CD4-positive, alpha-beta T cell treated with Interleukin-15 for 1 hour (primary cell): ENCODE measurements around the gene MEG3.

Source experiments
- DNase-seq: peaks from one replicate; pipeline ENCODE4 v3.0.0-alpha.2; 2020

The MEG3 gene

GRCh38 chr14:100866666-100867630, 41.0 kb downstream of the MEG3 start:
- DNase-seq = peak; percentile 4

GRCh38 chr14:100867631-100868315, 41.9 kb downstream of the MEG3 start:
- DNase-seq = peak; percentile 10

GRCh38 chr14:100868621-100869370, 42.9 kb downstream of the MEG3 start:
- DNase-seq = peak; percentile 11

- DNase-seq = peak; percentile 9
Observed at GRCh38 chr14:100871234-100872186, 45.6 kb downstream of the MEG3 start.

- DNase-seq = no peak
Observed at GRCh38 chr14:100872259-100873095, 46.6 kb downstream of the MEG3 start.

- DNase-seq = no peak
Observed at GRCh38 chr14:100873096-100873482, 47.2 kb downstream of the MEG3 start.

GRCh38 chr14:100874051-100874410, 48.1 kb downstream of the MEG3 start:
- no peak for DNase-seq

GRCh38 chr14:100874411-100875091, 48.6 kb downstream of the MEG3 start:
- DNase-seq = no peak

- no peak for DNase-seq
Observed at GRCh38 chr14:100875126-100875525, 49.2 kb downstream of the MEG3 start.

GRCh38 chr14:100875861-100876590, 50.1 kb downstream of the MEG3 start:
- no peak for DNase-seq

- DNase-seq = no peak
Observed at GRCh38 chr14:100878271-100879146, 52.6 kb downstream of the MEG3 start.

- DNase-seq = no peak
Observed at GRCh38 chr14:100879194-100879593, 53.3 kb downstream of the MEG3 start.

GRCh38 chr14:100879782-100880181, 53.9 kb downstream of the MEG3 start:
- DNase-seq = no peak

- DNase-seq = no peak
Observed at GRCh38 chr14:100880271-100881101, 54.6 kb downstream of the MEG3 start.

GRCh38 chr14:100881211-100882025, 55.5 kb downstream of the MEG3 start:
- no peak for DNase-seq

GRCh38 chr14:100882026-100882967, 56.4 kb downstream of the MEG3 start:
- no peak for DNase-seq
